ENCODE measurements around the gene HDAC4. TPM values are rescaled to one million over a fixed set of nuclear protein-coding genes. Genes with fewer than 3 reads are reported as not detected.
A peak's percentile ranks its signal among the peaks of the same experiment; 100 is the strongest.

Gene HDAC4
- total RNA-seq, 1 experiment from 2014 or later, result 32.0 TPM

DNA sequence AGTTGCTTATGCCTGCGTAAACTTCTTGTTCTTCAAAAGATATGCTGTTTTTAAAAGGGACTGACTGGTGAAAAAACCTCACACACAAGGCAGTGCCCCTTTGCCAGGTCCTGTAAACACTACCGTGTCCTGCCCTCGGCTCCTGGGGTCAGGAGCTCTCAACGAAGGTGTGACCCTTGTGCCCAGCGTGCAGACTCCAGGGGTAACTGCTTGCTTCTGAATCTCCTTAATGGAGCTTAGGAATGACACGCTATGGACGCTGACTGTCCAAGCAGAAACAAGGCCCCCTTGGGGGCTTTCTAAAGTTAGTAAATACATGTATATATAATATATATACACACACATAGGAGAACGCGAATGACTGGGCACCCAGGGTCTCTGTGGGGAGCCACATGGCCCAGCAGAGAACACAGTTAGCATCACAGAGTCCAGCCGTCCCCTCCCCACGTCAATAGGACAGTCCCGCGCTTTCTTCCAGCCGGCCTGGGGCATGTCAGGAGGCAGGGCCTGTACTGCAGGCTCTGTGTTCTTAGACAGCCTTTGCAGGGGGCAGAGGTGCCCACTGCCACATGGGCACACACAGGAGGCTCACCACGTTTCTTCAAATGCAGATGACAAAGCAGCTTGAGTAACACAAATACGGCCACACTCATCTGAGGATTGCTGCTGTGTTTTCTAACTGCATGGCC is 96.1 kb downstream of the HDAC4 start:
- Histone ChIP-seq H3K23me2 (ENCODE audit: insufficient read length, low read depth, low read length, poor library complexity, severe bottlenecking) (no peaks in the 10 kb centered on the region), H3K9me3 (ENCODE audit: control insufficient read depth, low read depth, low read length) (no peaks in the 10 kb centered on the region), H2BK120ac (ENCODE audit: low read depth, low read length, poor library complexity, severe bottlenecking) (no peak overlapping the region), H2AK5ac (ENCODE audit: insufficient read length, low read length) (no peak overlapping the region), H4K91ac (ENCODE audit: insufficient read length, low read depth, low read length) (no peak overlapping the region), H2BK5ac (ENCODE audit: insufficient read length, low read length) (no peak overlapping the region), H3K79me1 (ENCODE audit: insufficient read depth, low read depth, low read length, poor library complexity, severe bottlenecking) (no peaks in the 10 kb centered on the region), H3K27ac (ENCODE audit: insufficient read length, low read depth, low read length) (no peak overlapping the region), H2BK20ac (ENCODE audit: low read depth, low read length, poor library complexity, severe bottlenecking) (no peak overlapping the region), H3K18ac (ENCODE audit: insufficient read length, low read depth, low read length) (no peak overlapping the region), H3K14ac (ENCODE audit: insufficient read depth, low read length) (peak overlapping the region; percentile 16; the same call in 1 of the 2 replicates), H2BK12ac (ENCODE audit: insufficient read length, low read depth, low read length) (no peak overlapping the region), H2AFZ (ENCODE audit: low read length) (no peak overlapping the region), H4K8ac (replicated peaks; ENCODE audit: insufficient read length, low read depth, low read length) (no peak overlapping the region), H3T11ph (ENCODE audit: low read length) (no peak overlapping the region), H3K79me2 (ENCODE audit: insufficient read depth, low read length) (peaks cover 2% of the 10 kb centered on the region; the same call in 1 of the 2 replicates), H3K4me1 (ENCODE audit: insufficient read depth, low read length) (no peaks in the 10 kb centered on the region), H3K23ac (ENCODE audit: insufficient read length, low read depth, low read length) (no peak overlapping the region), H2BK15ac (ENCODE audit: low read depth, low read length) (no peak overlapping the region), H3K27me3 (ENCODE audit: insufficient read depth, low read length) (no peaks in the 10 kb centered on the region), H3K4ac (ENCODE audit: low read depth, low read length) (no peak overlapping the region), H4K5ac (ENCODE audit: insufficient read length, low read depth, low read length) (no peak overlapping the region), H4K20me1 (ENCODE audit: control insufficient read depth, insufficient read depth, insufficient read length) (peaks cover 2% of the 10 kb centered on the region), H3K4me2 (ENCODE audit: insufficient read depth, insufficient read length, low read length) (no peak overlapping the region), H3K56ac (ENCODE audit: insufficient read length, low read depth, low read length) (no peak overlapping the region), H3K9ac (ENCODE audit: extremely low read depth, insufficient read length, low read length) (no peak overlapping the region)
- peak overlapping the region in 1 of 3 experiments; percentile 82; a peak in 2 of 7 replicates for H3K27ac Mint-ChIP-seq
- H3K4me3 Mint-ChIP-seq, result no peak overlapping the region
- H3K9me3 Mint-ChIP-seq, result no peaks in the 10 kb centered on the region
- TF ChIP-seq, protein P1, sequence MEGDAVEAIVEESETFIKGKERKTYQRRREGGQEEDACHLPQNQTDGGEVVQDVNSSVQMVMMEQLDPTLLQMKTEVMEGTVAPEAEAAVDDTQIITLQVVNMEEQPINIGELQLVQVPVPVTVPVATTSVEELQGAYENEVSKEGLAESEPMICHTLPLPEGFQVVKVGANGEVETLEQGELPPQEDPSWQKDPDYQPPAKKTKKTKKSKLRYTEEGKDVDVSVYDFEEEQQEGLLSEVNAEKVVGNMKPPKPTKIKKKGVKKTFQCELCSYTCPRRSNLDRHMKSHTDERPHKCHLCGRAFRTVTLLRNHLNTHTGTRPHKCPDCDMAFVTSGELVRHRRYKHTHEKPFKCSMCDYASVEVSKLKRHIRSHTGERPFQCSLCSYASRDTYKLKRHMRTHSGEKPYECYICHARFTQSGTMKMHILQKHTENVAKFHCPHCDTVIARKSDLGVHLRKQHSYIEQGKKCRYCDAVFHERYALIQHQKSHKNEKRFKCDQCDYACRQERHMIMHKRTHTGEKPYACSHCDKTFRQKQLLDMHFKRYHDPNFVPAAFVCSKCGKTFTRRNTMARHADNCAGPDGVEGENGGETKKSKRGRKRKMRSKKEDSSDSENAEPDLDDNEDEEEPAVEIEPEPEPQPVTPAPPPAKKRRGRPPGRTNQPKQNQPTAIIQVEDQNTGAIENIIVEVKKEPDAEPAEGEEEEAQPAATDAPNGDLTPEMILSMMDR (conservative IDR thresholded peaks at IDR 0.05), result no peak
- peaks cover 44% of the 10 kb centered on the region in 2 experiments for H3K4me1 Mint-ChIP-seq
- no peaks in the 10 kb centered on the region; the same call in 1 of the 2 replicates for H3K27me3 Mint-ChIP-seq (ENCODE audit: low read depth)
- no CpG with 5 or more reads among the region's 16 CpGs for WGBS (ENCODE audit: extremely low coverage, insufficient read length, low lambda C conversion rate)
- DNase-seq, result no peak
- no peaks in the 10 kb centered on the region; a peak in 1 of 7 replicates for H3K36me3 Mint-ChIP-seq (ENCODE audit: insufficient read depth in 1 of 3, low read depth in 3 of 3)
